HG03442 (cell line): ENCODE measurements around the gene EHD1.

Source experiments
- ATAC-seq: cut with Tn5 transposase; IDR thresholded peaks from one replicate; pipeline ENCODE4 v1.9.1; 2021; ENCODE audit warnings: mild to moderate bottlenecking, moderate library complexity; ENCODE audit not compliant: unreplicated experiment

The EHD1 gene

GRCh38 chr11:64878494-64879243, at the start of gene EHD1:
EHD1 (minus strand) TSS chr11:64878621; CDS start chr11:64878464, 157 bp downstream.
- peak; percentile 65 for ATAC-seq

DNA sequence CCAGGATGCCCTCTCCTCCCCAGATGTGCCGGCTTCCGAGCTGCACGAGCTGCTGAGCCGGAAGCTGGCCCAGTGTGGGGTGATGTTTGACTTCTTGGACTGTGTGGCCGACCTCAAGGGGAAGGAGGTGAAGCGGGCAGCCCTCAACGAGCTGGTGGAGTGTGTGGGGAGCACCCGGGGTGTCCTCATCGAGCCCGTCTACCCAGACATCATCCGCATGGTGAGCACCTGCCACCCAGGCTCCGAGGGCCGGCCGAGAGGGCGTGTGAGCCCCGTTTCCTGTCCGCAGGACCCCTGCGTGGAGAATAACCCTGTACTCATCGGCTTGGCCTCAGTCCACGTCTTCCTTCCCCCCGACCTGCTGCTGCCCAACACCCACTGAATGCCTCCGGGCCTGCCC, 48.3 kb upstream of the EHD1 start:
- ATAC-seq, result no peak

GRCh38 chr11:64925536-64926436, 47.4 kb upstream of the EHD1 start:
- ATAC-seq, result no peak

GRCh38 chr11:64924910-64925284, 46.5 kb upstream of the EHD1 start:
- no peak for ATAC-seq

- ATAC-seq, result peak; percentile 76
Observed at GRCh38 chr11:64923944-64924909, 45.8 kb upstream of the EHD1 start, which contains the start of gene PPP2R5B. PPP2R5B (plus strand) TSS chr11:64924689; CDS start chr11:64925735, 1,046 bp downstream.

- ATAC-seq, result no peak
Observed at GRCh38 chr11:64923151-64923661, 44.8 kb upstream of the EHD1 start.

DNA sequence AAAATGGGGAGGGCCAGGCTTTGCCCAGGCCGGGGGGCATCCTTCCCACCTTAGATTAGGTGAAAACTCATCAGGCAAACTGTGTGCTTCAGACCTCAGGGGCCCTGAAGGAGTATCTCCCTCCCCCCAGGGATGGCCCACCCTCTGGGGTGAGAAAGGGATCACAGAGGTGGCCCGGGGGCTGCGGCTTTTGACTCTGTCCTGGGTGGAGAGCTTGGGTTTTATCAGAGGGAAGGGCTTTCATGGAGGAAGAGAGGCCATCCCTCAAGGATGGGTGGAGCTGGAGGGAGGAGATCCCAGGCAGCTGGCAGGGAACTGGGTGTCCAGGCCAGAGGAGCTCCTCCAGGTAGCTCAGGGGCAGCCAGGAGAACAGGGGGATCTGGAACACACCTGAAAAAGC, 43.0 kb upstream of the EHD1 start:
- no peak for ATAC-seq

DNA sequence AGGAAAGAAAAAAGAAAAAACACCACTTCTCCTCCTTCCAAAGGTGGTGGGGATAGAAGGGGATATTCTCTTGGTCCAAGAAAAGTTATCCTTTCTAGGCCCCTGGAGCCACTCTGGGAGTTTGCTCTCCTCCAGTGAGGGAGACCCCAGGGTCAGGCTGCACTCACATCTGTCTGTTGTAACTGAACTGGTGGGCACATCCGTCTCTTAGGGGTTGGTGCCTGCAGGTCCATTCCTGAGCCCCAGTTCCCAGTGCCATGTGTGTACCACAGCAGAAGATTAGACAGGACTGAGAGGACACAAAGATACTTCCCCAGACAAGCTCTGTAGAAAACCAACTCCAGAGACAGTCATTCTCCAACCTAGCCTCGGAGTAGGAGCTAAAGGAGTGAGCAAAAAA, 41.7 kb upstream of the EHD1 start:
- no peak for ATAC-seq

- no peak for ATAC-seq
Observed at GRCh38 chr11:64919627-64920026, 41.2 kb upstream of the EHD1 start.

DNA sequence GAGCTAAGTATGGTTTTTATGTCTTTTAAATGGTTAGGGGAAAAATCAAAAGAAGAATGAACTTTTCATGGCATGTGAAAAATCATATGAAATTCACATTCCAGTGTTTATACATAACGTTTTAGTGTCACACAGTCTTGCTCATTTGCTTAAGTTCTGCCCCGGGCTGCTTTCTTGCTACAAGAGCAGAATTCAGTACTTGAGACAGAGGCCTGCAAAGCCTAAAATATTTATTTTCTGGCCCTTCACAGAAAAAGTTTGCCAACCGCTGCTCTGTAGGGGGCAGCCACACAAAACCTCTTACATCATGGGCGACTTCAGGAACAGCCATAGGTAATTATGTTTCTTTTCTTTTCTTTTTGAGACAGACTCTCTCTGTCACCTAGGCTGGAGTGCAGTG, 39.6 kb upstream of the EHD1 start:
- no peak for ATAC-seq

- ATAC-seq, result no peak
Observed at GRCh38 chr11:64917663-64917995, 39.2 kb upstream of the EHD1 start.

- peak; percentile 93 for ATAC-seq
Observed at GRCh38 chr11:64916775-64917662, 38.6 kb upstream of the EHD1 start, which contains the start of gene ATG2A. ATG2A (minus strand) TSS chr11:64917209; CDS start chr11:64917135, 74 bp downstream.

GRCh38 chr11:64916040-64916774, 37.8 kb upstream of the EHD1 start:
- no peak for ATAC-seq

- ATAC-seq, result no peak
Observed at GRCh38 chr11:64915376-64915887, 37.0 kb upstream of the EHD1 start.

GRCh38 chr11:64914123-64914522, 35.7 kb upstream of the EHD1 start:
- ATAC-seq, result no peak

GRCh38 chr11:64913171-64913727, 34.8 kb upstream of the EHD1 start:
- no peak for ATAC-seq

GRCh38 chr11:64911689-64912088, 33.3 kb upstream of the EHD1 start:
- ATAC-seq, result no peak

- ATAC-seq, result no peak
Observed at GRCh38 chr11:64911142-64911541, 32.7 kb upstream of the EHD1 start.
